ENCODE results near the gene MYL11. TPM values are rescaled to one million over a fixed set of nuclear protein-coding genes. Genes with fewer than 3 reads are reported as not detected.

The MYL11 gene
- polyA plus RNA-seq, 2 donors = 1.3 to 2.1 TPM

GRCh38 chr16:30401768-30402425 is 27.3 kb downstream of the MYL11 start:
- WGBS, 2 donors = 75 to 78% methylated on average over 8 of the region's 8 CpGs
- H3K9me3 ChIP-seq (ENCODE audit: control insufficient read depth in 2 of 2, insufficient read depth in 1 of 2, low read depth in 1 of 2, low read length in 1 of 2) = no peaks in the 10 kb centered on the region

GRCh38 chr16:30406795-30407101 is 32.1 kb downstream of the MYL11 start:
- no peaks in the 10 kb centered on the region for H3K27me3 ChIP-seq (ENCODE audit: control insufficient read depth in 1 of 2, insufficient read depth in 2 of 2, low read length in 2 of 2)
- H3K4me1 ChIP-seq (ENCODE audit: control insufficient read depth in 2 of 2, insufficient read depth in 2 of 2, low read length in 1 of 2) = peaks cover 2 to 3% of the 10 kb centered on the region in 2 donors
- peak overlapping the region; percentile 89 to 90 for H3K27ac ChIP-seq (ENCODE audit: low read depth in 2 of 2, low read length in 1 of 2)
- WGBS, 2 donors = 7 to 11% methylated on average over 14 of the region's 14 CpGs
- H3K36me3 ChIP-seq (ENCODE audit: control insufficient read depth in 2 of 2, insufficient read depth in 2 of 2, low read length in 1 of 2) = peaks cover 0 to 6% of the 10 kb centered on the region in 2 donors
- no peaks in the 10 kb centered on the region for H3K9me3 ChIP-seq (ENCODE audit: control insufficient read depth in 2 of 2, insufficient read depth in 1 of 2, low read depth in 1 of 2, low read length in 1 of 2)
- H3K4me3 ChIP-seq (ENCODE audit: low read depth in 1 of 2, low read length in 2 of 2) = peak overlapping the region; percentile 57 to 68

More at GRCh38 chr16:30401768-30402425, 27.3 kb downstream of the MYL11 start:
- H3K27me3 ChIP-seq (ENCODE audit: control insufficient read depth in 1 of 2, insufficient read depth in 2 of 2, low read length in 2 of 2) = no peaks in the 10 kb centered on the region
- no peak overlapping the region for H3K4me3 ChIP-seq (ENCODE audit: low read depth in 1 of 2, low read length in 2 of 2)
- H3K36me3 ChIP-seq (ENCODE audit: control insufficient read depth in 2 of 2, insufficient read depth in 2 of 2, low read length in 1 of 2) = peaks cover 0 to 14% of the 10 kb centered on the region in 2 donors
- peaks cover 0 to 2% of the 10 kb centered on the region in 2 donors for H3K4me1 ChIP-seq (ENCODE audit: control insufficient read depth in 2 of 2, insufficient read depth in 2 of 2, low read length in 1 of 2)
- no peak overlapping the region for H3K27ac ChIP-seq (ENCODE audit: low read depth in 2 of 2, low read length in 1 of 2)

GRCh38 chr16:30407102-30407803 is 32.7 kb downstream of the MYL11 start, which contains the start of gene ZNF771:
TSS of gene ZNF771 (plus strand) at chr16:30407606. CDS start at chr16:30408054, 448 bp downstream.
- H3K4me1 ChIP-seq (ENCODE audit: control insufficient read depth in 2 of 2, insufficient read depth in 2 of 2, low read length in 1 of 2) = peaks cover 2 to 3% of the 10 kb centered on the region in 2 donors
- H3K27ac ChIP-seq (ENCODE audit: low read depth in 2 of 2, low read length in 1 of 2) = peak within 1 kb of the TSS; percentile 89 to 90
- H3K36me3 ChIP-seq (ENCODE audit: control insufficient read depth in 2 of 2, insufficient read depth in 2 of 2, low read length in 1 of 2) = peaks cover 0 to 6% of the 10 kb centered on the region in 2 donors
- H3K27me3 ChIP-seq (ENCODE audit: control insufficient read depth in 1 of 2, insufficient read depth in 2 of 2, low read length in 2 of 2) = no peaks in the 10 kb centered on the region
- 0 to 1% methylated on average over 55 to 65 of the region's 65 CpGs for WGBS, 2 donors
- peak within 1 kb of the TSS; percentile 57 to 68 for H3K4me3 ChIP-seq (ENCODE audit: low read depth in 1 of 2, low read length in 2 of 2)
- H3K9me3 ChIP-seq (ENCODE audit: control insufficient read depth in 2 of 2, insufficient read depth in 1 of 2, low read depth in 1 of 2, low read length in 1 of 2) = no peaks in the 10 kb centered on the region

GRCh38 chr16:30407804-30408534 is 33.4 kb downstream of the MYL11 start:
- Histone ChIP-seq H3K9me3 (ENCODE audit: control insufficient read depth in 2 of 2, insufficient read depth in 1 of 2, low read depth in 1 of 2, low read length in 1 of 2) (no peaks in the 10 kb centered on the region), H3K4me3 (ENCODE audit: low read depth in 1 of 2, low read length in 2 of 2) (peak overlapping the region; percentile 57 to 68), H3K27ac (ENCODE audit: low read depth in 2 of 2, low read length in 1 of 2) (peak overlapping the region; percentile 89 to 90), H3K27me3 (ENCODE audit: control insufficient read depth in 1 of 2, insufficient read depth in 2 of 2, low read length in 2 of 2) (no peaks in the 10 kb centered on the region), H3K36me3 (ENCODE audit: control insufficient read depth in 2 of 2, insufficient read depth in 2 of 2, low read length in 1 of 2) (peaks cover 0 to 6% of the 10 kb centered on the region in 2 donors), H3K4me1 (ENCODE audit: control insufficient read depth in 2 of 2, insufficient read depth in 2 of 2, low read length in 1 of 2) (peaks cover 2 to 3% of the 10 kb centered on the region in 2 donors)
- WGBS, 2 donors = 8 to 29% methylated on average over 6 to 17 of the region's 19 CpGs

GRCh38 chr16:30409125-30410060 is 34.8 kb downstream of the MYL11 start:
- WGBS, 2 donors = 39 to 41% methylated on average over 15 of the region's 15 CpGs
- Histone ChIP-seq H3K27ac (ENCODE audit: low read depth in 2 of 2, low read length in 1 of 2) (peak overlapping the region; percentile 8 to 33), H3K4me1 (ENCODE audit: control insufficient read depth in 2 of 2, insufficient read depth in 2 of 2, low read length in 1 of 2) (peaks cover 2 to 3% of the 10 kb centered on the region in 2 donors), H3K4me3 (ENCODE audit: low read depth in 1 of 2, low read length in 2 of 2) (no peak overlapping the region), H3K9me3 (ENCODE audit: control insufficient read depth in 2 of 2, insufficient read depth in 1 of 2, low read depth in 1 of 2, low read length in 1 of 2) (no peaks in the 10 kb centered on the region), H3K27me3 (ENCODE audit: control insufficient read depth in 1 of 2, insufficient read depth in 2 of 2, low read length in 2 of 2) (no peaks in the 10 kb centered on the region), H3K36me3 (ENCODE audit: control insufficient read depth in 2 of 2, insufficient read depth in 2 of 2, low read length in 1 of 2) (peaks cover 0 to 7% of the 10 kb centered on the region in 2 donors)

GRCh38 chr16:30413112-30413806 is 38.7 kb downstream of the MYL11 start:
- Histone ChIP-seq H3K4me1 (ENCODE audit: control insufficient read depth in 2 of 2, insufficient read depth in 2 of 2, low read length in 1 of 2) (peaks cover 0 to 6% of the 10 kb centered on the region in 2 donors), H3K27ac (ENCODE audit: low read depth in 2 of 2, low read length in 1 of 2) (no peak overlapping the region), H3K27me3 (ENCODE audit: control insufficient read depth in 1 of 2, insufficient read depth in 2 of 2, low read length in 2 of 2) (no peaks in the 10 kb centered on the region), H3K9me3 (ENCODE audit: control insufficient read depth in 2 of 2, insufficient read depth in 1 of 2, low read depth in 1 of 2, low read length in 1 of 2) (no peaks in the 10 kb centered on the region), H3K4me3 (ENCODE audit: low read depth in 1 of 2, low read length in 2 of 2) (no peak overlapping the region), H3K36me3 (ENCODE audit: control insufficient read depth in 2 of 2, insufficient read depth in 2 of 2, low read length in 1 of 2) (peaks cover 0 to 7% of the 10 kb centered on the region in 2 donors)
- 81 to 83% methylated on average over 6 of the region's 6 CpGs for WGBS, 2 donors

- H3K4me1 ChIP-seq (ENCODE audit: control insufficient read depth in 2 of 2, insufficient read depth in 2 of 2, low read length in 1 of 2) = peaks cover 0 to 7% of the 10 kb centered on the region in 2 donors
- H3K9me3 ChIP-seq (ENCODE audit: control insufficient read depth in 2 of 2, insufficient read depth in 1 of 2, low read depth in 1 of 2, low read length in 1 of 2) = no peaks in the 10 kb centered on the region
- no peaks in the 10 kb centered on the region for H3K27me3 ChIP-seq (ENCODE audit: control insufficient read depth in 1 of 2, insufficient read depth in 2 of 2, low read length in 2 of 2)
- H3K27ac ChIP-seq (ENCODE audit: low read depth in 2 of 2, low read length in 1 of 2) = no peak overlapping the region
- H3K4me3 ChIP-seq (ENCODE audit: low read depth in 1 of 2, low read length in 2 of 2) = no peak overlapping the region
- 76 to 78% methylated on average over 5 of the region's 5 CpGs for WGBS, 2 donors
- peaks cover 0 to 7% of the 10 kb centered on the region in 2 donors for H3K36me3 ChIP-seq (ENCODE audit: control insufficient read depth in 2 of 2, insufficient read depth in 2 of 2, low read length in 1 of 2)
Measured at GRCh38 chr16:30414159-30414558, 39.6 kb downstream of the MYL11 start.

GRCh38 chr16:30416047-30416603 is 41.5 kb downstream of the MYL11 start:
- Histone ChIP-seq H3K9me3 (ENCODE audit: control insufficient read depth in 2 of 2, insufficient read depth in 1 of 2, low read depth in 1 of 2, low read length in 1 of 2) (no peaks in the 10 kb centered on the region), H3K27me3 (ENCODE audit: control insufficient read depth in 1 of 2, insufficient read depth in 2 of 2, low read length in 2 of 2) (no peaks in the 10 kb centered on the region), H3K27ac (ENCODE audit: low read depth in 2 of 2, low read length in 1 of 2) (no peak overlapping the region), H3K4me3 (ENCODE audit: low read depth in 1 of 2, low read length in 2 of 2) (no peak overlapping the region), H3K36me3 (ENCODE audit: control insufficient read depth in 2 of 2, insufficient read depth in 2 of 2, low read length in 1 of 2) (peaks cover 0 to 9% of the 10 kb centered on the region in 2 donors), H3K4me1 (ENCODE audit: control insufficient read depth in 2 of 2, insufficient read depth in 2 of 2, low read length in 1 of 2) (peaks cover 0 to 5% of the 10 kb centered on the region in 2 donors)
- WGBS, 2 donors = 89 to 91% methylated on average over 4 of the region's 4 CpGs
